Fibroblast of mammary gland (primary cell): Measurements from ENCODE around the gene NRCAM.

Experiments
- DNase-seq: peaks from one replicate; pipeline ENCODE4 v3.0.0-alpha.2; 2010; ENCODE audit warnings: low read depth
- H3K4me3 ChIP-seq: 2 replicates; pipeline ENCODE4 v1.5.1; 2011; ENCODE audit warnings: low read depth, mild to moderate bottlenecking, low read length, moderate library complexity; ENCODE audit not compliant: control insufficient read depth
- CTCF ChIP-seq: conservative IDR thresholded peaks from 2 replicates; pipeline ENCODE4 v1.5.1; 2011; ENCODE audit warnings: low read depth, low read length, inconsistent platforms; ENCODE audit not compliant: control insufficient read depth, insufficient read depth

Gene NRCAM

GRCh38 chr7:108145401-108145800 is 310.8 kb downstream of the NRCAM start:
- H3K4me3 ChIP-seq: no peak overlapping the region
- no peak for TF ChIP-seq CTCF

GRCh38 chr7:108144931-108145330 is 311.3 kb downstream of the NRCAM start:
- no peak for DNase-seq
- no peak for TF ChIP-seq CTCF
- H3K4me3 ChIP-seq: no peak overlapping the region

More at GRCh38 chr7:108145401-108145800, 310.8 kb downstream of the NRCAM start:
- no peak for DNase-seq

- no peak for DNase-seq
- TF ChIP-seq CTCF: peak; percentile 8
- H3K4me3 ChIP-seq: no peak overlapping the region
These were observed 312.4 kb downstream of the NRCAM start for GRCh38 chr7:108143658-108144420.

GRCh38 chr7:108142675-108143259 is 313.5 kb downstream of the NRCAM start:
- H3K4me3 ChIP-seq: no peak overlapping the region
- no peak for DNase-seq
- TF ChIP-seq CTCF: no peak

GRCh38 chr7:108142180-108142579 is 314.1 kb downstream of the NRCAM start:
- no peak for DNase-seq
- TF ChIP-seq CTCF: no peak
- no peak overlapping the region for H3K4me3 ChIP-seq

- H3K4me3 ChIP-seq: no peak overlapping the region
- no peak for TF ChIP-seq CTCF
- DNase-seq: no peak
These were observed 315.6 kb downstream of the NRCAM start for GRCh38 chr7:108140671-108141070.

- peak; percentile 7 for DNase-seq
- TF ChIP-seq CTCF: no peak
- no peak overlapping the region for H3K4me3 ChIP-seq
These were observed 317.3 kb downstream of the NRCAM start for GRCh38 chr7:108138911-108139310.
